HCT116 (cell line): ENCODE results near the gene RBM19. TPM values are rescaled to one million over a fixed set of nuclear protein-coding genes. Genes with fewer than 3 reads are reported as not detected.

Experiments
- ATAC-seq: fragments of 200-7000 bp; cut with Tn5 transposase; 2 replicates; pipeline ENCODE4 v1.9.1; 2020; ENCODE audit warnings: mild to moderate bottlenecking, moderate library complexity
- BruUV-seq: library from RNA; stranded (reverse); fragments of 400-500 nt; replicated peaks from 2 replicates; lab custom pipeline; 2021; lab: Mats Ljungman, UMichigan
- CTCF ChIA-PET: fragments of 300-600 bp; sonication (Branson Sonifier 250); formaldehyde crosslinking; loops from one replicate; lab custom pipeline; 2021; ENCODE audit warnings: antibody characterized with exemption; lab: Charles Lee
- POLR2A ChIA-PET: fragments of 300-600, 350-600 bp; sonication (Branson Sonifier 250); formaldehyde crosslinking; loops from one replicate; lab custom pipeline; 2021; ENCODE audit warnings: antibody characterized with exemption; lab: Charles Lee
- RAD21 ChIA-PET, 2 experiments: fragments of 300-600 bp; sonication (Branson Sonifier 250); formaldehyde crosslinking; loops; one replicate each; lab custom pipeline; 2023; ENCODE audit warnings: low total read pairs in 2 of 2; ENCODE audit not compliant: uncharacterized antibody in 2 of 2, unreplicated experiment in 2 of 2, low non-redundant PET in 1 of 2; lab: Charles Lee
- DNase-seq: peaks from one replicate; pipeline ENCODE4 v3.0.0-alpha.2; 2010; ENCODE audit warnings: low read depth, low spot score
- H2AFZ ChIP-seq: fragments of 200-600 bp; shearing (Covaris generic), sonication (generic); 2 replicates; pipeline ENCODE4 v1.6.1; 2017; ENCODE audit warnings: low read depth, mixed run types, mixed read lengths, antibody characterized with exemption, low read length; ENCODE audit not compliant: poor library complexity, severe bottlenecking
- H3K27ac ChIP-seq: 2 replicates; pipeline ENCODE4 v1.5.1; 2012; ENCODE audit warnings: low read depth, low read length
- H3K27me3 ChIP-seq: fragments of 200-600 bp; sonication (generic); 2 replicates; pipeline ENCODE4 v1.6.1; 2016; ENCODE audit warnings: mixed run types, low read length, mixed read lengths; ENCODE audit not compliant: insufficient read depth
- H3K36me3 ChIP-seq, 2 experiments: fragments of 200-500 bp in 1 of 2; fragments of 200-600 bp in 1 of 2; sonication (Bioruptor generic) in 1 of 2; sonication (generic) in 1 of 2; 2 replicates each; pipeline versions ENCODE4 v1.5.1 to v1.6.1; 2014 to 2016; ENCODE audit warnings: low read length in 2 of 2, inconsistent platforms in 1 of 2, mixed read lengths in 1 of 2, mixed run types in 1 of 2; ENCODE audit not compliant: insufficient read depth in 2 of 2, control insufficient read depth in 1 of 2
- H3K4me1 ChIP-seq, 2 experiments: fragments of 200-600 bp in 1 of 2; sonication (generic) in 1 of 2; 2 replicates each; pipeline versions ENCODE4 v1.5.1 to v1.6.1; 2012 to 2017; ENCODE audit warnings: low read length in 2 of 2, inconsistent platforms in 1 of 2, mild to moderate bottlenecking in 1 of 2, mixed read lengths in 1 of 2, mixed run types in 1 of 2, moderate library complexity in 1 of 2; ENCODE audit not compliant: insufficient read depth in 2 of 2, control insufficient read depth in 1 of 2
- H3K4me2 ChIP-seq: fragments of 200-600 bp; sonication (generic); 2 replicates; pipeline ENCODE4 v1.6.1; 2017; ENCODE audit warnings: mixed run types, low read length, mixed read lengths
- H3K4me3 ChIP-seq, 2 experiments: fragments of 200-600 bp in 1 of 2; sonication (generic) in 1 of 2; replicated peaks in 1 of 2; 2 replicates each; pipeline ENCODE4 v1.5.1; 2011 to 2016; ENCODE audit warnings: low read length in 2 of 2, control low read depth in 1 of 2, low read depth in 1 of 2, mild to moderate bottlenecking in 1 of 2, mixed read lengths in 1 of 2, mixed run types in 1 of 2
- H3K79me2 ChIP-seq: fragments of 200-600 bp; sonication (generic); 2 replicates; pipeline ENCODE4 v1.6.1; 2017; ENCODE audit warnings: mild to moderate bottlenecking, mixed run types, low read length, moderate library complexity, mixed read lengths; ENCODE audit not compliant: insufficient read depth
- H3K9ac ChIP-seq: fragments of 200-600 bp; sonication (generic); 2 replicates; pipeline ENCODE4 v1.6.1; 2016; ENCODE audit warnings: low read length, mixed read lengths
- H3K9me2 ChIP-seq: fragments of 200-600 bp; sonication (generic), shearing (Covaris generic); 2 replicates; pipeline ENCODE4 v1.6.1; 2017; ENCODE audit warnings: mixed run types, mild to moderate bottlenecking, moderate library complexity; ENCODE audit not compliant: insufficient read depth
- H3K9me3 ChIP-seq, 2 experiments: fragments of 200-500 bp in 1 of 2; fragments of 200-600 bp in 1 of 2; sonication (Bioruptor generic) in 1 of 2; sonication (generic) in 1 of 2; 2 replicates each; pipeline ENCODE4 v1.6.1; 2014 to 2017; ENCODE audit warnings: low read length in 2 of 2, mixed read lengths in 2 of 2, inconsistent platforms in 1 of 2, low read depth in 1 of 2, mild to moderate bottlenecking in 1 of 2, mixed run types in 1 of 2, moderate library complexity in 1 of 2; ENCODE audit not compliant: control insufficient read depth in 1 of 2, insufficient read depth in 1 of 2
- H4K20me1 ChIP-seq: fragments of 200-600 bp; sonication (generic), shearing (Covaris generic); 2 replicates; pipeline ENCODE4 v1.6.1; 2017; ENCODE audit warnings: mixed run types, mild to moderate bottlenecking, moderate library complexity; ENCODE audit not compliant: insufficient read depth
- ATF3 ChIP-seq: IDR thresholded peaks from 2 replicates; pipeline ENCODE4 v1.6.1; 2012
- CBX3 ChIP-seq: IDR thresholded peaks from 2 replicates; pipeline ENCODE4 v1.6.1; 2012; ENCODE audit warnings: low read depth
- CTCF ChIP-seq, 3 experiments: fragments of 200-600 bp in 1 of 3; sonication (generic) in 1 of 3; IDR thresholded peaks in 2 of 3; conservative IDR thresholded peaks in 1 of 3; 2 replicates each; pipeline ENCODE4 v1.5.1; 2012 to 2017; ENCODE audit warnings: low read depth in 2 of 3, low read length in 2 of 3, antibody characterized with exemption in 1 of 3, borderline replicate concordance in 1 of 3, control low read depth in 1 of 3, mild to moderate bottlenecking in 1 of 3, mixed read lengths in 1 of 3, mixed run types in 1 of 3, moderate library complexity in 1 of 3; ENCODE audit not compliant: insufficient read depth in 1 of 3
- ELF1 ChIP-seq: IDR thresholded peaks from 2 replicates; pipeline ENCODE4 v1.6.1; 2012; ENCODE audit warnings: low read depth, borderline replicate concordance
- EZH2phosphoT487 ChIP-seq: fragments of 200-600 bp; IDR thresholded peaks from 2 replicates; pipeline ENCODE4 v1.6.1; 2018; ENCODE audit warnings: antibody characterized with exemption, borderline replicate concordance
- FOSL1 ChIP-seq: IDR thresholded peaks from 2 replicates; pipeline ENCODE4 v1.6.1; 2012; ENCODE audit warnings: low read depth
- JUND ChIP-seq: IDR thresholded peaks from 2 replicates; pipeline ENCODE4 v1.6.1; 2012
- POLR2A ChIP-seq: IDR thresholded peaks from 2 replicates; pipeline ENCODE4 v1.7.0; 2011; ENCODE audit warnings: borderline replicate concordance; ENCODE audit not compliant: insufficient read depth, insufficient read length; ENCODE audit errors: extremely low read depth
- POLR2AphosphoS5 ChIP-seq: IDR thresholded peaks from 2 replicates; pipeline ENCODE4 v1.6.1; 2011; ENCODE audit warnings: mild to moderate bottlenecking, low read depth, low read length, moderate library complexity
- REST ChIP-seq: IDR thresholded peaks from 2 replicates; pipeline ENCODE4 v1.6.1; 2012; ENCODE audit warnings: low read depth
- SIN3A ChIP-seq: IDR thresholded peaks from 2 replicates; pipeline ENCODE4 v1.6.1; 2012; ENCODE audit warnings: low read depth
- ZFX ChIP-seq: fragments of 450-650 bp; IDR thresholded peaks from 2 replicates; pipeline ENCODE4 v1.6.1; 2017
- intact Hi-C: fragments of 100-400 bp; cut with micrococcal nuclease; formaldehyde crosslinking; loops from 2 replicates; pipeline ENCODE4 v1.10.0; 2022
- total RNA-seq: library from RNA; stranded (reverse); gene quantifications from one replicate; pipeline ENCODE4 v1.2.1, GENCODE V29; 2021; ENCODE audit not compliant: unreplicated experiment

RBM19 gene
- total RNA-seq, 1 experiment from 2014 or later = 30.7 TPM

GRCh38 chr12:114011711-114012110, 45.6 kb upstream of the RBM19 start:
- H3K4me3 ChIP-seq = no peak overlapping the region
- POLR2A ChIA-PET = no interaction called here
- no peak overlapping the region for H2AFZ ChIP-seq
- no peak for ATAC-seq
- H3K36me3 ChIP-seq = no peaks in the 10 kb centered on the region
- no TSS peak for BruUV-seq
- no peaks in the 10 kb centered on the region for H3K4me1 ChIP-seq
- CTCF ChIA-PET = no interaction called here
- TF ChIP-seq CBX3 (no peak), ATF3 (no peak), JUND (no peak), REST (no peak), POLR2AphosphoS5 (no peak), EZH2phosphoT487 (no peak), SIN3A (no peak), CTCF (IDR thresholded peaks at IDR 0.05 in 2 of 3, conservative IDR thresholded peaks at IDR 0.05 in 1 of 3; ENCODE audit: borderline replicate concordance in 1 of 3, insufficient read depth in 1 of 3, low read depth in 2 of 3, low read length in 2 of 3) (no peak), POLR2A (no peak), ZFX (no peak), FOSL1 (no peak), ELF1 (no peak)
- DNase-seq = no peak
- peaks cover 39% of the 10 kb centered on the region for H3K27me3 ChIP-seq
- intact Hi-C loops = loop anchor here (5.0 kb wide), 1 partner anchor 466 kb away; no protein-coding TSS in a partner anchor
- H3K9ac ChIP-seq = no peak overlapping the region
- RAD21 ChIA-PET = no interaction called here
- H3K4me2 ChIP-seq = no peak overlapping the region
- H3K9me3 ChIP-seq = no peaks in the 10 kb centered on the region
- H3K27ac ChIP-seq = no peak overlapping the region
- H3K79me2 ChIP-seq = no peaks in the 10 kb centered on the region
- H3K9me2 ChIP-seq = no peaks in the 10 kb centered on the region
- no peaks in the 10 kb centered on the region for H4K20me1 ChIP-seq
